Subcutaneous adipose tissue (tissue), 4 donors: ENCODE measurements around the gene DISC1. TPM values are rescaled to one million over a fixed set of nuclear protein-coding genes. Genes with fewer than 3 reads are reported as not detected.

ENCODE experiments used
- total RNA-seq, 4 donors: library from RNA; depleted of rRNA; stranded (reverse); fragments of >200 nt; gene quantifications; one replicate each; pipeline ENCODE4 v1.1.0, GENCODE V29; 2016
- TF ChIP-seq, protein P1 (sequence below): fragments of 450-650 bp; IDR thresholded peaks from one replicate; pipeline ENCODE4 v1.5.1; 2016; ENCODE audit warnings: low read depth, mild to moderate bottlenecking, control low read depth, antibody characterized with exemption, moderate library complexity

Gene DISC1
- total RNA-seq, 4 donors from 2014 or later, result 9.8 to 21.6 (median 19.7) TPM

DNA sequence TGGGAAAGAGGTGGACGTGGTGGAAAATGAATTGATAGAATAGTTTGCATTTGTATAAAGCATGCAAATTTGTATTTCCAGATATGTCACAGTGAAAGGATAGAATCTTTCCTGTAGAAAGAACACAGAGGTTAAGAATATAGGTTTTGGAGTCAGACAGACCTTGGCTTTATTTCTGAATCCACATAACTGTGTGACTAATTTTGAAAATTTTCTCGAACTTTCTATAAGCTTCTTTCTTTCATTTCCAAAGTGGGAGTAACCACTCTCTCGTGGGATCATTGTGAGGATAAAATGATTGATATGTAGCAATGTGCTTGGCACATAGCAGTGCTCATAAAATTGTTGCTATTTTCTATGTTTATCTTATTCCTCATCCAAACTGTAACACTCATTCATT lies 108.8 kb downstream of the DISC1 start:
- TF ChIP-seq, protein P1, sequence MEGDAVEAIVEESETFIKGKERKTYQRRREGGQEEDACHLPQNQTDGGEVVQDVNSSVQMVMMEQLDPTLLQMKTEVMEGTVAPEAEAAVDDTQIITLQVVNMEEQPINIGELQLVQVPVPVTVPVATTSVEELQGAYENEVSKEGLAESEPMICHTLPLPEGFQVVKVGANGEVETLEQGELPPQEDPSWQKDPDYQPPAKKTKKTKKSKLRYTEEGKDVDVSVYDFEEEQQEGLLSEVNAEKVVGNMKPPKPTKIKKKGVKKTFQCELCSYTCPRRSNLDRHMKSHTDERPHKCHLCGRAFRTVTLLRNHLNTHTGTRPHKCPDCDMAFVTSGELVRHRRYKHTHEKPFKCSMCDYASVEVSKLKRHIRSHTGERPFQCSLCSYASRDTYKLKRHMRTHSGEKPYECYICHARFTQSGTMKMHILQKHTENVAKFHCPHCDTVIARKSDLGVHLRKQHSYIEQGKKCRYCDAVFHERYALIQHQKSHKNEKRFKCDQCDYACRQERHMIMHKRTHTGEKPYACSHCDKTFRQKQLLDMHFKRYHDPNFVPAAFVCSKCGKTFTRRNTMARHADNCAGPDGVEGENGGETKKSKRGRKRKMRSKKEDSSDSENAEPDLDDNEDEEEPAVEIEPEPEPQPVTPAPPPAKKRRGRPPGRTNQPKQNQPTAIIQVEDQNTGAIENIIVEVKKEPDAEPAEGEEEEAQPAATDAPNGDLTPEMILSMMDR, result no peak

DNA sequence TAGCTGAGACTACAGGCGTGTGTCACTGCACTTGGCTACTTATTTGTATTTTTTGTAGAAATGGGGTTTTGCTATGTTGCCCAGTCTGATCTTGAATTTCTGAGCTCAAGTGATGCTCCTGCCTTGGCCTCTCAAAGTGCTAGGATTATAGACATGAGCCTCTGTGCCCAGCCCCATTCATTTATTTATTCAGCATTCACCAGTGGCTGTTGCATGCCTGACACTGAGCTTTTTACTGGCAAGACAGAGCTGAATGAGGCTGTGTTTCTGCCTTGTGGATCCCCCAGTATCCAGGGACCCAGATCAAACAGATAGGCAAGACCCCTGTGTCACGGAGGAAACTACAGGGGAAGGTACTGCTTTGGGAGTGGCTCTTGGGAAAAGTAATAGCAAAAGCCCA lies 109.4 kb downstream of the DISC1 start:
- TF ChIP-seq, protein P1, result no peak

DNA sequence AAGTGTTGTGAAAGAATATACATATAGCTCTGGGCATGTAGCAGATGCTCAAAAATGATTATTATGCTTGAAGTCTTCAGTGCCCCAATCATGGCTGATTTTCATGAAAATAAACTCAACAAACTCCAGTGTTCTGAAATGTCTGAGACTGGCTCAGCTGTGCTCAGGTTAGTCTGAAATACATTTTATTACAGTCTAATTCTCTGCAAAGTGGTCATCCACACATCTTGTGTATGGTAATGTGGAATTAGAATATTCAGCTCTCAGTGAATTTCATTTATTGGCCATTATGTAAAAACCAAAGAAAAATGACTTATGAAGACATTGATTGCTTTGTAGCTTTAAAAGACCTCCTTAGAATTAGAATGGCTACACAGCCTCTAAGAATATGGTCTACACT lies 109.9 kb downstream of the DISC1 start:
- TF ChIP-seq, protein P1, result no peak

DNA sequence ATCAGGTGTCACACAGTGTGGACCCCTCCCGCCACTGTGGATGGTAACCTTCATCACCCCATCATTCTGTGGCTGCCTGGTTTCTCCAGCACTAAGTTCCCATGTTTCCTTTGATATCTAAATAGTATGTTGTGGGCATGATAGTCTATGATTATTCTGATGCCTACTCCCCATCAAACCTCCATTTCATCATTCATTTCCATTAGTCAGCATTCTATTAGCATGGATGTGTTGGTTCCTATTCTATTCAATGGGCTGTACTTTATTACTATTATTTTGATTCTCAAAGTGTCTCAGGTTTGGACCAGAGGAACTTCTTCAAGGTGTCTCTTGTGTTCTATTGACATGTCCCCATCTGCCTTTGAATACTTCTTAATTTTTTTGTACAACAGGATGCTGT lies 112.0 kb downstream of the DISC1 start:
- TF ChIP-seq, protein P1, result no peak

DNA sequence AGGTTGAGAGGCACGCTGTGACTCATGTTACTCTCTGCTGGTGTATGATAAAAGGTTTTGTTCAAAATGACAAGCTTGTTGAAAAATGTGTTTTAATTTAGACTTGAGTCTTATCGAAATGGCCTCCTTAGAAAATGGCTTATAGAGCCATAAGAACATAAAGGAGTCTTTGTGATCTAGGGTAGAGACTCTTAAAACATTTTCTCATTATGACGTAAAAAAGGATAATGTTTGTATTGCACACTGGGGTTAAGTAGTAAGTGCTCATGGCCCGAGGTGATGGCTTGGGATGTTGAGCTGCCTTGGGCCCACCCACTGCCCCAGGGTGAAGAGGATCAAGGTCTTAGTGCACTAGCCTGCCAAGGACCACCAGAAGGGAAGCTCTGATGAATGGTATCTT lies 117.4 kb downstream of the DISC1 start:
- TF ChIP-seq, protein P1, result no peak

DNA sequence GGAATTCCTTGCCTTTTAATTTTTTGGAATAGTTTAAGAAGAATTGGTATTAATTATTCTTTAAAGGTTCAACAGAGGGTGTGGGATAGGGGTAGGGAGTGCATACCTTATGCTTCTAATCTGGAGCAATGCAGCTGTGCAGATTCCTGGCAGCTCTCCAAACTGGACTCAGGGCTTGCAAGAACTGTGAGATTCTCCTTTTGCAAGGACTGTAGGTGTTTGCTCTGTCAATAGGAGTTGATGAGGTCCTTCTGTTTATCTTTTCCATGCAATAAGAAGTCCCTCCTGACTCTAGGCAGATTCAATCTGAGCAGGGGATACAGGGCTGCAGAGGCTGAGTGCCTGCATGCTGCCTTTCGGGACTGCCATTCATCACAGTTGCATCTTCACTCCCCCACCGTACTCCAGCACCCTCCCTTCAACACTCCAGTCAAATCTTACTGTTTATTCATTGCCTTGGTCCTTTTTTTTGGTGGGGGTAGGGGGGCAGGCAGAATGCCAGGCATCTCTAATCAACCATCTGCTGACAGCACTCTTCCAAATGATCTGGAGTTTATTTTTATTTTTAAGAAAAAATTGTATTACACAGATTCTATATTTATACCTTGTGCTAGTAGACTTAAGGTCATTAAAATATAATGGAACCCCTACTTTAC lies 122.3 kb downstream of the DISC1 start:
- TF ChIP-seq, protein P1, result no peak

DNA sequence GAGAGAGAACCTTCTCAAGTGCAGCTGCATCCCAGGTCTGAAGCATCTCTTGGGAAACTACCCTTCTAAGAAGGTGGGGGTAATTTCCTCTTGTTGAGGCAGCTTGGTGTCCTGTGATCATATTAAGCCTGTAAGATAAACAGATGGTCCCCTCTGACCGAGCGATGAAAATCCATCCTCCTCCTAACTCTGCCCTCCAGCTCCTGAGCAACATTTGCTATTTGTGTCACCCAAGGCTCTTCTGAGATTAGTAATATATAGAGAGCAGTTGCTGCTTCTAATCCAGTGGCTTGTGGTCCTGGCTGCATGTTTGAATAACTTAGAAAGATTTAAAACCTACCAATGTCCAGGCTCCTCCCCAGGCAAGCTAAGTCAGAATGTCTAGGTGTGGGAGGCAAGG lies 123.7 kb downstream of the DISC1 start:
- TF ChIP-seq, protein P1, result no peak
